ENCODE results near the gene SMIM20.

GRCh38 chr4:25941457-25942221 is 27.6 kb downstream of the SMIM20 start:
- no peak for TF ChIP-seq EZH2 (IDR thresholded peaks at IDR 0.05; ENCODE audit: low read length, unreplicated experiment)
- no peak for TF ChIP-seq CTCF (conservative IDR thresholded peaks at IDR 0.05; ENCODE audit: low read depth, low read length)
